AG10803 (cell line): ENCODE results near the gene ISYNA1.
A peak's percentile ranks its signal among the peaks of the same experiment; 100 is the strongest.

ENCODE experiments used
- DNase-seq: peaks from one replicate; pipeline ENCODE4 v3.0.0; 2010; ENCODE audit warnings: low read depth
- H3K4me3 ChIP-seq: 2 replicates; pipeline ENCODE4 v1.5.1; 2011; ENCODE audit warnings: mild to moderate bottlenecking, low read length, control low read depth
- CTCF ChIP-seq: conservative IDR thresholded peaks from 2 replicates; pipeline ENCODE4 v1.5.1; 2011; ENCODE audit warnings: mild to moderate bottlenecking, low read length, control low read depth, inconsistent platforms

The ISYNA1 gene

GRCh38 chr19:18421371-18421959 lies 16.5 kb downstream of the ISYNA1 start:
- peak overlapping the region; percentile 70 for H3K4me3 ChIP-seq
- no peak for DNase-seq
- TF ChIP-seq CTCF = no peak

- peak overlapping the region; percentile 70 for H3K4me3 ChIP-seq
- no peak for TF ChIP-seq CTCF
Observed at GRCh38 chr19:18420930-18421329, 17.0 kb downstream of the ISYNA1 start.

GRCh38 chr19:18419699-18420460 lies 18.1 kb downstream of the ISYNA1 start:
- H3K4me3 ChIP-seq = peak overlapping the region; percentile 70
- no peak for TF ChIP-seq CTCF
- DNase-seq = no peak

More at GRCh38 chr19:18420930-18421329, 17.0 kb downstream of the ISYNA1 start:
- DNase-seq = no peak

GRCh38 chr19:18419195-18419698 lies 18.7 kb downstream of the ISYNA1 start, which contains the start of gene SSBP4:
Gene SSBP4 (plus strand): TSS chr19:18419398. CDS start chr19:18419649, 251 bp downstream.
- no peak for TF ChIP-seq CTCF
- peak; percentile 76 for DNase-seq
- peak within 1 kb of the TSS; percentile 70 for H3K4me3 ChIP-seq

- peak overlapping the region; percentile 57 for H3K4me3 ChIP-seq
Observed at GRCh38 chr19:18418483-18419194, 19.3 kb downstream of the ISYNA1 start.

GRCh38 chr19:18418029-18418482 lies 19.9 kb downstream of the ISYNA1 start:
- no peak for TF ChIP-seq CTCF
- H3K4me3 ChIP-seq = peak overlapping the region; percentile 34
- no peak for DNase-seq

More at GRCh38 chr19:18418483-18419194, 19.3 kb downstream of the ISYNA1 start:
- TF ChIP-seq CTCF = no peak
- DNase-seq = peak; percentile 39
